Spleen (tissue), 7 donors: ENCODE data around the gene FN1.

Experiments
- CTCF ChIP-seq, 11 experiments: fragments of 200-600 bp in 7 of 11; fragments of 450-650 bp in 4 of 11; sonication (generic) in 4 of 11; IDR thresholded peaks in 8 of 11; conservative IDR thresholded peaks in 3 of 11; 1 replicate in 7 of 11; 2 replicates in 4 of 11; pipeline versions ENCODE4 v1.4.0 to v1.8.0; 2016 to 2021; ENCODE audit warnings: antibody characterized with exemption in 11 of 11, inconsistent platforms in 4 of 11, mild to moderate bottlenecking in 1 of 11
- POLR2A ChIP-seq, 3 donors: fragments of 450-650 bp; IDR thresholded peaks; one replicate each; pipeline ENCODE4 v1.5.1; 2017; ENCODE audit warnings: antibody characterized with exemption in 3 of 3, mild to moderate bottlenecking in 1 of 3
- donor health status: DM: no; HTN: no; CAD: no; lungs with moderate emphysema.
- donor health status: DM: no; HTN: no; CAD: no.
- donor health status: DM: no; HTN: no; CAD: no.

- TF ChIP-seq CTCF (IDR thresholded peaks at IDR 0.05 in 8 of 11, conservative IDR thresholded peaks at IDR 0.05 in 3 of 11) (no peak), POLR2A (IDR thresholded peaks at IDR 0.05) (no peak)
Measured at GRCh38 chr2:215423234-215423633, 12.6 kb downstream of the FN1 start.
